HCT116 (cell line): Measurements from ENCODE around the gene C3AR1. TPM values are rescaled to one million over a fixed set of nuclear protein-coding genes. Genes with fewer than 3 reads are reported as not detected.
A peak's percentile ranks its signal among the peaks of the same experiment; 100 is the strongest.

Experiments
- ATAC-seq: fragments of 200-7000 bp; cut with Tn5 transposase; 2 replicates; pipeline ENCODE4 v1.9.1; 2020; ENCODE audit warnings: mild to moderate bottlenecking, moderate library complexity
- BruUV-seq: library from RNA; stranded (reverse); fragments of 400-500 nt; replicated peaks from 2 replicates; lab custom pipeline; 2021; lab: Mats Ljungman, UMichigan
- CTCF ChIA-PET: fragments of 300-600 bp; sonication (Branson Sonifier 250); formaldehyde crosslinking; loops from one replicate; lab custom pipeline; 2021; ENCODE audit warnings: antibody characterized with exemption; lab: Charles Lee
- POLR2A ChIA-PET: fragments of 300-600, 350-600 bp; sonication (Branson Sonifier 250); formaldehyde crosslinking; loops from one replicate; lab custom pipeline; 2021; ENCODE audit warnings: antibody characterized with exemption; lab: Charles Lee
- RAD21 ChIA-PET, 2 experiments: fragments of 300-600 bp; sonication (Branson Sonifier 250); formaldehyde crosslinking; loops; one replicate each; lab custom pipeline; 2023; ENCODE audit warnings: low total read pairs in 2 of 2; ENCODE audit not compliant: uncharacterized antibody in 2 of 2, unreplicated experiment in 2 of 2, low non-redundant PET in 1 of 2; lab: Charles Lee
- DNase-seq: peaks from one replicate; pipeline ENCODE4 v3.0.0-alpha.2; 2010; ENCODE audit warnings: low read depth, low spot score
- H2AFZ ChIP-seq: fragments of 200-600 bp; shearing (Covaris generic), sonication (generic); 2 replicates; pipeline ENCODE4 v1.6.1; 2017; ENCODE audit warnings: low read depth, mixed run types, mixed read lengths, antibody characterized with exemption, low read length; ENCODE audit not compliant: poor library complexity, severe bottlenecking
- H3K27ac ChIP-seq: 2 replicates; pipeline ENCODE4 v1.5.1; 2012; ENCODE audit warnings: low read depth, low read length
- H3K27me3 ChIP-seq: fragments of 200-600 bp; sonication (generic); 2 replicates; pipeline ENCODE4 v1.6.1; 2016; ENCODE audit warnings: mixed run types, low read length, mixed read lengths; ENCODE audit not compliant: insufficient read depth
- H3K36me3 ChIP-seq, 2 experiments: fragments of 200-500 bp in 1 of 2; fragments of 200-600 bp in 1 of 2; sonication (Bioruptor generic) in 1 of 2; sonication (generic) in 1 of 2; 2 replicates each; pipeline versions ENCODE4 v1.5.1 to v1.6.1; 2014 to 2016; ENCODE audit warnings: low read length in 2 of 2, inconsistent platforms in 1 of 2, mixed read lengths in 1 of 2, mixed run types in 1 of 2; ENCODE audit not compliant: insufficient read depth in 2 of 2, control insufficient read depth in 1 of 2
- H3K4me1 ChIP-seq, 2 experiments: fragments of 200-600 bp in 1 of 2; sonication (generic) in 1 of 2; 2 replicates each; pipeline versions ENCODE4 v1.5.1 to v1.6.1; 2012 to 2017; ENCODE audit warnings: low read length in 2 of 2, inconsistent platforms in 1 of 2, mild to moderate bottlenecking in 1 of 2, mixed read lengths in 1 of 2, mixed run types in 1 of 2, moderate library complexity in 1 of 2; ENCODE audit not compliant: insufficient read depth in 2 of 2, control insufficient read depth in 1 of 2
- H3K4me2 ChIP-seq: fragments of 200-600 bp; sonication (generic); 2 replicates; pipeline ENCODE4 v1.6.1; 2017; ENCODE audit warnings: mixed run types, low read length, mixed read lengths
- H3K4me3 ChIP-seq, 2 experiments: fragments of 200-600 bp in 1 of 2; sonication (generic) in 1 of 2; replicated peaks in 1 of 2; 2 replicates each; pipeline ENCODE4 v1.5.1; 2011 to 2016; ENCODE audit warnings: low read length in 2 of 2, control low read depth in 1 of 2, low read depth in 1 of 2, mild to moderate bottlenecking in 1 of 2, mixed read lengths in 1 of 2, mixed run types in 1 of 2
- H3K79me2 ChIP-seq: fragments of 200-600 bp; sonication (generic); 2 replicates; pipeline ENCODE4 v1.6.1; 2017; ENCODE audit warnings: mild to moderate bottlenecking, mixed run types, low read length, moderate library complexity, mixed read lengths; ENCODE audit not compliant: insufficient read depth
- H3K9ac ChIP-seq: fragments of 200-600 bp; sonication (generic); 2 replicates; pipeline ENCODE4 v1.6.1; 2016; ENCODE audit warnings: low read length, mixed read lengths
- H3K9me2 ChIP-seq: fragments of 200-600 bp; sonication (generic), shearing (Covaris generic); 2 replicates; pipeline ENCODE4 v1.6.1; 2017; ENCODE audit warnings: mixed run types, mild to moderate bottlenecking, moderate library complexity; ENCODE audit not compliant: insufficient read depth
- H3K9me3 ChIP-seq, 2 experiments: fragments of 200-500 bp in 1 of 2; fragments of 200-600 bp in 1 of 2; sonication (Bioruptor generic) in 1 of 2; sonication (generic) in 1 of 2; 2 replicates each; pipeline ENCODE4 v1.6.1; 2014 to 2017; ENCODE audit warnings: low read length in 2 of 2, mixed read lengths in 2 of 2, inconsistent platforms in 1 of 2, low read depth in 1 of 2, mild to moderate bottlenecking in 1 of 2, mixed run types in 1 of 2, moderate library complexity in 1 of 2; ENCODE audit not compliant: control insufficient read depth in 1 of 2, insufficient read depth in 1 of 2
- H4K20me1 ChIP-seq: fragments of 200-600 bp; sonication (generic), shearing (Covaris generic); 2 replicates; pipeline ENCODE4 v1.6.1; 2017; ENCODE audit warnings: mixed run types, mild to moderate bottlenecking, moderate library complexity; ENCODE audit not compliant: insufficient read depth
- FOSL1 ChIP-seq: IDR thresholded peaks from 2 replicates; pipeline ENCODE4 v1.6.1; 2012; ENCODE audit warnings: low read depth
- YY1 ChIP-seq: IDR thresholded peaks from 2 replicates; pipeline ENCODE4 v1.6.1; 2011; ENCODE audit warnings: low read length, low read depth, moderate library complexity, mild to moderate bottlenecking; ENCODE audit not compliant: insufficient replicate concordance; ENCODE audit errors: extremely low read depth
- intact Hi-C: fragments of 100-400 bp; cut with micrococcal nuclease; formaldehyde crosslinking; loops from 2 replicates; pipeline ENCODE4 v1.10.0; 2022
- total RNA-seq: library from RNA; stranded (reverse); gene quantifications from one replicate; pipeline ENCODE4 v1.2.1, GENCODE V29; 2021; ENCODE audit not compliant: unreplicated experiment

The C3AR1 gene
- total RNA-seq, 1 experiment from 2014 or later = not detected

GRCh38 chr12:8011331-8011730 is 54.8 kb downstream of the C3AR1 start:
- no TSS peak for BruUV-seq
- Histone ChIP-seq H3K27ac (peak overlapping the region; percentile 27; the same call in 1 of the 2 replicates), H3K4me2 (peak overlapping the region; percentile 44), H4K20me1 (no peaks in the 10 kb centered on the region), H2AFZ (peak overlapping the region; percentile 36), H3K9me3 (no peaks in the 10 kb centered on the region), H3K36me3 (no peaks in the 10 kb centered on the region)
- POLR2A ChIA-PET = interaction anchor here (1.0 to 1.1 kb wide), 2 partner anchors 21 to 41 kb away, joined by 3 to 4 read pairs; partner anchors contain the start of gene FOXJ2
- CTCF ChIA-PET = no interaction called here
- RAD21 ChIA-PET = no interaction called here
- no peak for DNase-seq
- ATAC-seq = peak; percentile 75
- TF ChIP-seq FOSL1 (peak; percentile 9; the same call in 1 of the 2 replicates), YY1 (no peak)
- TF ChIP-seq, all 23 proteins: peak for 1
- intact Hi-C loops = no loop called here
- Histone ChIP-seq H3K27me3 (no peaks in the 10 kb centered on the region), H3K79me2 (no peaks in the 10 kb centered on the region), H3K9ac (no peak overlapping the region), H3K9me2 (no peaks in the 10 kb centered on the region), H3K4me3 (no peak overlapping the region), H3K4me1 (peaks cover 6 to 12% of the 10 kb centered on the region in 2 experiments)

Other genes with a start within 250 kb of the C3AR1 start
- gene SLC2A14, start 193.4 kb downstream of the C3AR1 start, total RNA-seq = not detected
- gene SLC2A3, start 130.2 kb downstream of the C3AR1 start, total RNA-seq = 10.5 TPM
- 20.3 TPM for gene FOXJ2, start 33.6 kb downstream of the C3AR1 start, total RNA-seq
- 35.7 TPM for gene NECAP1, start 15.9 kb upstream of the C3AR1 start, total RNA-seq
- 0.69 TPM for gene CLEC4A, start 57.3 kb upstream of the C3AR1 start, total RNA-seq
- not detected for gene ZNF705A, start 90.7 kb upstream of the C3AR1 start, total RNA-seq
- gene FAM90A1, start 161.3 kb upstream of the C3AR1 start, total RNA-seq = 0.64 TPM